HG03575 (cell line): ENCODE results near the gene KRTAP5-4.
"Not testable (repeated sequence)": the region's sequence is repeated elsewhere in the genome, so short reads cannot be mapped to it uniquely, and the experiment has no call there.

Source experiments
- ATAC-seq: cut with Tn5 transposase; IDR thresholded peaks from one replicate; pipeline ENCODE4 v1.9.1; 2021; ENCODE audit not compliant: unreplicated experiment, insufficient number of reproducible peaks, low FRiP score; ENCODE audit errors: extremely low read depth

KRTAP5-4 gene

GRCh38 chr11:1584661-1585370 lies 37.1 kb downstream of the KRTAP5-4 start, which contains the start of gene KRTAP5-1:
TSS of gene KRTAP5-1 (minus strand) at chr11:1585283. CDS start at chr11:1585249, 34 bp downstream.
- not testable (repeated sequence) for ATAC-seq

GRCh38 chr11:1582909-1583308 lies 39.0 kb downstream of the KRTAP5-4 start:
- ATAC-seq, result not testable (repeated sequence)

- ATAC-seq, result no peak
Observed at GRCh38 chr11:1581976-1582375, 40.0 kb downstream of the KRTAP5-4 start.

GRCh38 chr11:1576825-1577224 lies 45.1 kb downstream of the KRTAP5-4 start:
- no peak for ATAC-seq

GRCh38 chr11:1575756-1576155 lies 46.2 kb downstream of the KRTAP5-4 start:
- ATAC-seq, result not testable (repeated sequence)

DNA sequence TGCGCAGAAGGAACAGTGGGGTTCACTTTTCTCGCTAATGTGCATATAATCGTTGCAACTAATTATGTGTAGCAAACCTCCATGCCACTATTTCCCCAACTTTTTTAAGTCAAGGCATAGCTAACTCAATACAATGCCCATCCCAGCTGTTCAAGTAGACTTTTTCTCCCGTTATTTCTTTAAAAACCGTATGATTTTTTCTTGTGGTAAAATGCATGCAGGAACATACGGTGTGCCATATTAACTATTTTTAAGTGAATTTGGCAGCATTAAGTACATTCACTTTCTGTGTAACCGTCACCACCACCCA lies 47.0 kb downstream of the KRTAP5-4 start:
- ATAC-seq, result no peak

DNA sequence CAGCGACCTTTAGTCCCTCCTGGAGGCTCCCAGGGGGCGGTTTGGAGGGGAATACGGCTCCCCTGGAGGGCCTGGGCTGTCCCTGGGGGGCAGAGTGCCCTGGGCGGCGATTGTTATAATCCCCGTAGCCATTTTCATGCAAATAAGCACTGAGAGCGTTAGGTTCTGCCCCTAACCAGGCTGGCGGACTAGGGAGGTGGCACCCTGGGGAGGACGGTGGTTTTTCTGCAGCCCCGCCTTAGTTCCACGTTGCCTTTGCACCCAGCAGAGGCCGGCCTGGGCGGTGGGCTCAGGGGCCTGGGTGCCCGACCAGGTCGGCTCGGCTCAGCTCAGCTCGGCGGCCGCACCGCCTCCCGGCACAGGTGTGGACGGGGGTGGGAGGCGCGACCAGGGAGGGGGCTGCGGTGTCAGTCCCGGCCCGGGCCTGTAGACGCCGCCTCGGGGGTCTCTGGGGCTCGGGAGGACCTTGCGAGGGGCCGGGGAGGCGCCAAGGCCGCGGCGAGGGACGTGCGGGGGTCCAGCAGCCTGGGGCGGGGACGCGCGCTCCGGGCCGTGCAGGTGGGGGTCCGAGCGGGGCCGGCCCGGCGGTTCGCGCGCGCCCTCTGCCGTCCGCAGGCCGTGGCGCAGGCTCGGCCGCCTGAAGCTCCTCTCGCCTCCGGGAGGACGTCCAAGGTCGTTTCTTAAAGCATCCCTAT lies 47.6 kb downstream of the KRTAP5-4 start:
- ATAC-seq, result no peak

DNA sequence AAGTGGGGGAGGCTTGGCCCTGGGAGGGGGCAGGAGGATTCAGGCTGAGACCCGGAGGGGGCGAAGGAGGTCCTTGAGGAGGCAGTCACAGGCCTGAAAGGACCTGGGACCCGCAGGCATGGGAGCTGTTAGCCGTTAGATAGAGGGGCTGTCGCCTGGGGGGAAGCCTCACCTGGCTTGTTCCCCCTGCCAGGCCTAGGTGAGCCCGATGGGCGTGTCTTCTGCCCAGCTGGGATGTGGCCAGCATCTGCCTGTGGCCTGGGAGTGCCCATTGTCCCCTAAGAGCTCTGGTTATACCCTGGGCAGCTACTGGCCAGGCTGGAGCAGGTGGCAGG lies 48.1 kb downstream of the KRTAP5-4 start:
- no peak for ATAC-seq

GRCh38 chr11:1573077-1573902 lies 48.6 kb downstream of the KRTAP5-4 start:
- no peak for ATAC-seq

- ATAC-seq, result no peak
Observed at GRCh38 chr11:1572197-1573076, 49.5 kb downstream of the KRTAP5-4 start, which contains the start of gene DUSP8. TSS of gene DUSP8 (minus strand) at chr11:1572271. CDS start at chr11:1565826, 6,445 bp downstream.

GRCh38 chr11:1571760-1572196 lies 50.2 kb downstream of the KRTAP5-4 start:
- ATAC-seq, result no peak
